Activated naive CD8-positive, alpha-beta T cell (primary cell): ENCODE results near the gene GABRE.
A peak's percentile ranks its signal among the peaks of the same experiment; 100 is the strongest.

ENCODE experiments used
- H3K27ac Mint-ChIP-seq: one replicate; pipeline ENCODE4 v1.8.0; 2021; ENCODE audit warnings: mixed read lengths
- H3K27me3 Mint-ChIP-seq: one replicate; pipeline ENCODE4 v1.8.0; 2021; ENCODE audit warnings: mixed read lengths
- H3K36me3 Mint-ChIP-seq: one replicate; pipeline ENCODE4 v1.8.0; 2021; ENCODE audit warnings: mixed read lengths
- H3K4me1 Mint-ChIP-seq: one replicate; pipeline ENCODE4 v1.8.0; 2021; ENCODE audit warnings: low read depth, mixed read lengths
- H3K4me3 Mint-ChIP-seq: one replicate; pipeline ENCODE4 v1.8.0; 2021; ENCODE audit warnings: mild to moderate bottlenecking, mixed read lengths
- H3K9me3 Mint-ChIP-seq: one replicate; pipeline ENCODE4 v1.8.0; 2021; ENCODE audit warnings: low read depth, mixed read lengths

The GABRE gene, protein sequence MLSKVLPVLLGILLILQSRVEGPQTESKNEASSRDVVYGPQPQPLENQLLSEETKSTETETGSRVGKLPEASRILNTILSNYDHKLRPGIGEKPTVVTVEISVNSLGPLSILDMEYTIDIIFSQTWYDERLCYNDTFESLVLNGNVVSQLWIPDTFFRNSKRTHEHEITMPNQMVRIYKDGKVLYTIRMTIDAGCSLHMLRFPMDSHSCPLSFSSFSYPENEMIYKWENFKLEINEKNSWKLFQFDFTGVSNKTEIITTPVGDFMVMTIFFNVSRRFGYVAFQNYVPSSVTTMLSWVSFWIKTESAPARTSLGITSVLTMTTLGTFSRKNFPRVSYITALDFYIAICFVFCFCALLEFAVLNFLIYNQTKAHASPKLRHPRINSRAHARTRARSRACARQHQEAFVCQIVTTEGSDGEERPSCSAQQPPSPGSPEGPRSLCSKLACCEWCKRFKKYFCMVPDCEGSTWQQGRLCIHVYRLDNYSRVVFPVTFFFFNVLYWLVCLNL

DNA sequence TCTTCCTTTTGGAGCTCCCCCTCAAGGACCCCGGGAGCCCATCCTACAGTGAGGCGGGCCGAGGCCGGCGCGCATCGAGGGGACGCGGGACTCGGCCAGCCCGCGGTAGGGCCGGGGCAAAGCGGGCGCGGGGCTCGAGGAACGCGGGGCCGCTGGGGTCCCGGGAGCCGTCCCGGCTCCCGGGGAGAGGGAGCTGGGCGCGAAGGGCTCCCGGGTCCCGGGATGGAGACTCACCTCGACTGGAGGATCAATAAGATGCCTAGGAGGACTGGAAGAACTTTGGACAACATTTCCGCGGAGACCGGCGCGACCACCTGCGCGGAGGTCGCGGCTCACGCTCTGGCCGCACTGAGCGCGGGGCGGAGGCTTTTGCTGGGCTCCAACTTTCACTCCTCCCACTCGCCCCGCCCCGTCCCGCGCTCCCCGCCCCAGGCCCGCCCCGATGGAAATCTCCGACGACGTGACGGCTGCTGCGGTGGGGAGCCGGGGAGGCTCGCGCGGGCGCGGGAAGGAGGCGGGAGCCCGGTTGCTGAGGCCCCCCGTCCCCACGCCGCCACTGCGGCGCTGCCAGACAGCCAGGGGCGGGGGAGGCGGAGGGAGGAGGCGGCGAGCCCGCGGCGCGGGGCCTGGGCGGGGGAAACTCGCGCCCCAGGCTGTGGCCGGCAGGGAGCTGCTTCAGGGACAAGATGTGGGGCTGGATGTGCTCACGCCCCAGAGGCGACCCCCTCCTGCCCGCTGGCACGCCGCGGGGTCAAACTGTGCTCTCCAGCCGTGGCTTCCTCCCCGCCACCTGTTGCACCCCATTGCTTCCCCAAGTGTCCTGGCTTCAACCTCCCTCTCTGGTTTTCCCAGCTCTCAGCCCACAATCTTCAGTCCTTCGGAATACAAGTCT, at the start of gene GABRE:
Gene GABRE (minus strand): TSS at position 341 of the 892 bp plus-strand sequence. CDS start 51 bp downstream, at position 290.
- H3K27me3 Mint-ChIP-seq: peaks cover 12% of the 10 kb centered on the region
- H3K4me1 Mint-ChIP-seq: no peaks in the 10 kb centered on the region
- H3K9me3 Mint-ChIP-seq: no peaks in the 10 kb centered on the region
- peak within 1 kb of the TSS; percentile 23 for H3K4me3 Mint-ChIP-seq
- H3K36me3 Mint-ChIP-seq: no peaks in the 10 kb centered on the region
- no peak within 1 kb of the TSS for H3K27ac Mint-ChIP-seq

DNA sequence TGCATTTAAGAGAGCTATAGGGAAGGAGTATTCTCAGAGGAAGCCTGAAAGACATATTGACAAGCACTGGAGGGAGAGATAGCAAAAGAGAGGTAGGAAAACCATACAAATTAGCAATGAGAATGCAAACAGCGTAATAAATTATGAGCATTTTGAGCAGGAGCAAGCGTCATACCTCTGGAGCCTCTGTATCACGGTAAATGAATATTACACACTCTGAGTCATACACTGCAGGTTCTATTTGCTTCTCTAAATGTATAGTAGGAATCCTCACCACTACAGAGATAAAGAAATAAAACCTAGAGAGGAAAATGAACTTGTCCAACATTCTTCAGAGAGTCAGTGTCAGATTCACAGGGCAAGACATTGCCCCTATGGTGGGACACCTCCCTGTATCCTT, 46.4 kb upstream of the GABRE start:
- Mint-ChIP-seq H3K9me3 (no peaks in the 10 kb centered on the region), H3K4me3 (no peak overlapping the region), H3K4me1 (no peaks in the 10 kb centered on the region), H3K27me3 (no peaks in the 10 kb centered on the region), H3K36me3 (no peaks in the 10 kb centered on the region), H3K27ac (no peak overlapping the region)

GRCh38 chrX:151999813-152000212, 25.3 kb upstream of the GABRE start:
- Mint-ChIP-seq H3K9me3 (no peaks in the 10 kb centered on the region), H3K4me3 (no peak overlapping the region), H3K4me1 (no peaks in the 10 kb centered on the region), H3K27ac (no peak overlapping the region), H3K27me3 (no peaks in the 10 kb centered on the region), H3K36me3 (no peaks in the 10 kb centered on the region)

DNA sequence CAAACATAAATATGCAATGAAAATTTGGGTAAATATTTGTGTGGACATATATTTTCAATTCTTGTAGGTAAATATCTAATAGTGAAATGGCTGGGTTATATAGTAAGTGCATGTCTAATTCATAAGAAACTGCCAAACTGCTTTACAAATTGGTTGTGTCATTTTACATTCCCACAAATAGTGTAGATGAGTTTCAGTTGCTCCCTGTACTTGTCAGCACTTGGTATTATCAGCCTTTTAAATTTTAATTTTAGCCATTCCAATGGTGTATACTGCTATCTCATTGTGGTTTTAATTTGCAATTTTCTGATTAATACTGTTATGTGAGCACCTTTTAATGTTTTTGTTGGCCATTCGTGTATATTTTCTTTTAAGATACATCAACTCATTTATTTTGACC, 23.1 kb upstream of the GABRE start:
- no peak overlapping the region for H3K27ac Mint-ChIP-seq
- H3K27me3 Mint-ChIP-seq: no peaks in the 10 kb centered on the region
- H3K9me3 Mint-ChIP-seq: no peaks in the 10 kb centered on the region
- no peaks in the 10 kb centered on the region for H3K4me1 Mint-ChIP-seq
- H3K4me3 Mint-ChIP-seq: no peak overlapping the region
- no peaks in the 10 kb centered on the region for H3K36me3 Mint-ChIP-seq

DNA sequence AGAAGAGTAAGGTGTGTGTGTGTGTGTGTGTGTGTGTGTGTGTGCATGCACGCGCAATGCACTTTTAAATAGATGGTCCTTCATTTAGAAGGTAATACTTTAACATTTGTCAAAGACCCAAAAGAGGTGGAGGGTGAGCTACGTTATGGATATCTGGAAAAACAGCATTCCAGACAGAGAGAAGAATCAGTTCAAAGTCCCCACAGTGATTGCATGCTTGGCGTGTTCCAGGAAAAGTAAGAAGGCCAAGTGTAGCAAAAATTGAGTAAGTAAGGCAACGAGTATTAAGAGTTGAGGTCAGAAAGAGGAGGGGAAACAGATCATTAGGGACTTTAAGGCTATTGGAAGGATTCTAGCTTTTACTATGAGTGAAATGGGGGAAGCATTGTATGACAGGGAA, 21.9 kb upstream of the GABRE start:
- Mint-ChIP-seq H3K4me3 (no peak overlapping the region), H3K4me1 (no peaks in the 10 kb centered on the region), H3K36me3 (no peaks in the 10 kb centered on the region), H3K27me3 (no peaks in the 10 kb centered on the region), H3K27ac (no peak overlapping the region), H3K9me3 (no peaks in the 10 kb centered on the region)

- Mint-ChIP-seq H3K4me1 (no peaks in the 10 kb centered on the region), H3K27me3 (no peaks in the 10 kb centered on the region), H3K36me3 (no peaks in the 10 kb centered on the region), H3K27ac (no peak overlapping the region), H3K9me3 (no peaks in the 10 kb centered on the region), H3K4me3 (no peak overlapping the region)
Measured at GRCh38 chrX:151994476-151994875, 20.0 kb upstream of the GABRE start.

GRCh38 chrX:151988706-151989299, 14.3 kb upstream of the GABRE start:
- H3K4me3 Mint-ChIP-seq: no peak overlapping the region

DNA sequence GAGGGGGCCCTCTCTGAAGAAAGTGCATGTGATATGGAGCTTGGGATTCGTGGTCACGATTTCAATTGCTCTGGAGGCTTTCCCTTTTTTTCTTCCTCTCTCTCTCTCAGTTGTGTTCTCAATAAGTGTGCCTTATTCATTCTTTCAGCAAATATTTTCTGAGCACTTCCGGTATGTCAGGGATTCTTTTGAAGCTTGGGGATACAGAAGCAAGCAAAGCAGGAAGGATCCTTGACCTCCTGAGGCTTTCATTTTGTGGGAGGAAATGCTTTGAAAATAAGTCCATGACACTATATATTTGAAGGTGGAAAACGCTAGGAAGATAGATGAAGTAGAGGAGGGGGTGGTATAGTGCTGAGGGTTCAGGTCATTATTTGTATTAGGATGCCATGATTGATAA, 12.6 kb upstream of the GABRE start:
- H3K27ac Mint-ChIP-seq: no peak overlapping the region
- no peaks in the 10 kb centered on the region for H3K27me3 Mint-ChIP-seq
- no peaks in the 10 kb centered on the region for H3K4me1 Mint-ChIP-seq
- no peak overlapping the region for H3K4me3 Mint-ChIP-seq
- no peaks in the 10 kb centered on the region for H3K9me3 Mint-ChIP-seq
- H3K36me3 Mint-ChIP-seq: no peaks in the 10 kb centered on the region

More at GRCh38 chrX:151988706-151989299, 14.3 kb upstream of the GABRE start:
- Mint-ChIP-seq H3K9me3 (no peaks in the 10 kb centered on the region), H3K27me3 (no peaks in the 10 kb centered on the region), H3K4me1 (no peaks in the 10 kb centered on the region), H3K27ac (no peak overlapping the region), H3K36me3 (no peaks in the 10 kb centered on the region)

GRCh38 chrX:151985955-151986354, 11.5 kb upstream of the GABRE start:
- H3K9me3 Mint-ChIP-seq: no peaks in the 10 kb centered on the region
- no peaks in the 10 kb centered on the region for H3K4me1 Mint-ChIP-seq
- H3K4me3 Mint-ChIP-seq: no peak overlapping the region
- no peak overlapping the region for H3K27ac Mint-ChIP-seq
- H3K27me3 Mint-ChIP-seq: no peaks in the 10 kb centered on the region
- H3K36me3 Mint-ChIP-seq: no peaks in the 10 kb centered on the region

- no peaks in the 10 kb centered on the region for H3K36me3 Mint-ChIP-seq
- H3K27ac Mint-ChIP-seq: no peak overlapping the region
- H3K9me3 Mint-ChIP-seq: no peaks in the 10 kb centered on the region
- no peaks in the 10 kb centered on the region for H3K27me3 Mint-ChIP-seq
- no peak overlapping the region for H3K4me3 Mint-ChIP-seq
- H3K4me1 Mint-ChIP-seq: no peaks in the 10 kb centered on the region
Measured at GRCh38 chrX:151985531-151985930, 11.1 kb upstream of the GABRE start.

DNA sequence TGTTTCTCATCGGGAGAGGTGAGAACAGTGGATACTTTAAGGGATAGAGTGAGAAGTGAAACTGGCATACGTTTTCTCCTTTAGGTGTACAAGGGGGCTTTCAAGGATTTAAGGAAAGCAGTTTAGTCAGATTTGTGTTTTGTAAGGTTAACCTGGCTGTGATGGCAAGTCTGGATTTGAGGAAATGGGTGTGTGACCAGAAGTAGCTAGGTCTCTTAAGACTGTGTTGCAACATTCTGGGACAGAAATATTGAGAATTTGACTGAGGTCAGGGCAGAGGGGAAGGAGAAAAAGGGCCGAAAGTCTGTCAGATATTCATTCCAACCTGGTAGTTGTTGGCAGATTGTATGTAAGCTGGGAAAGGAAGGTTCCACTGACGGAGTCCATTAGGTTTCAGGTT, 10.4 kb upstream of the GABRE start:
- no peaks in the 10 kb centered on the region for H3K36me3 Mint-ChIP-seq
- H3K27me3 Mint-ChIP-seq: no peaks in the 10 kb centered on the region
- no peak overlapping the region for H3K27ac Mint-ChIP-seq
- no peaks in the 10 kb centered on the region for H3K4me1 Mint-ChIP-seq
- no peaks in the 10 kb centered on the region for H3K9me3 Mint-ChIP-seq
- H3K4me3 Mint-ChIP-seq: no peak overlapping the region

DNA sequence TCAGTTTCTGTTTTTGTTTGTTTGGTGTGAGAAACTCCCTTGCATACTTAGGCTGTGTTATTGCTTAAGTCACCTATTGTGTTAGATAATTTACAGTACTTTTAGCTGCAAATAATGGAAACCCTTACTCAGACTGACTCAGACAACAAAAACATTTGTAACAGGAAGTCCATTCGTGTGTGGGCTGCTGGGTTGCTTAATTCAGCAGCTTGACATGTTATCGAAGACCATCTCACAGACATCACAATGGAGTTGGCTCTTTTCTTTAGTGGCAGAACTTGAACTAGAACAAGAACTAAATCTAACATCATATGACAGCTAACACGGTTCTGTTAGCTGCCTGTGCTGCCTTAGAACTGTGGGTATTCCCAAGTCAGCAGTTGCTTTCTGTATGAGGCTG, 9.9 kb upstream of the GABRE start:
- Mint-ChIP-seq H3K27me3 (no peaks in the 10 kb centered on the region), H3K4me1 (no peaks in the 10 kb centered on the region), H3K36me3 (no peaks in the 10 kb centered on the region), H3K4me3 (no peak overlapping the region), H3K9me3 (no peaks in the 10 kb centered on the region), H3K27ac (no peak overlapping the region)

- H3K4me3 Mint-ChIP-seq: no peak overlapping the region
- no peak overlapping the region for H3K27ac Mint-ChIP-seq
Measured at GRCh38 chrX:151983186-151983585, 8.7 kb upstream of the GABRE start.

DNA sequence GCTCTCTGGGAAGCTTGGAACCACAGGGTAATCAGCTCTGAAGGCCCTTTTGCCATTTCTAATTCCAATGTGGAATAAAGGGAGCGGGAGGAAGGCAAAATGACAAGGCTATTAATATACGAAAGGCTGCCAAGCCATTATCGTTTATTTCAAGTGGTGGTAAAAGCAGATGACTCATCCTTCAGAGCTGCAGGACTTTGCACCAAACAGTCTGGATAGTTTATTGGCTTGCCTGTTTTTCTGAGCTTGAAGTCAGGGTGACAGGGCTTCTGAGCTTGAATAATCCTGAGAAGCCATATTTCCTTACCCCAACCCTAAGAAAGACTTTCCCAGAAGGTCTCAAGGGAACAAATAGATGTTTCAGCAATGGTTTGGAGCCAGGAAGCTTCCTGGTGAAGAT, 7.7 kb upstream of the GABRE start:
- no peak overlapping the region for H3K27ac Mint-ChIP-seq
- no peaks in the 10 kb centered on the region for H3K9me3 Mint-ChIP-seq
- H3K27me3 Mint-ChIP-seq: no peaks in the 10 kb centered on the region
- no peaks in the 10 kb centered on the region for H3K4me1 Mint-ChIP-seq
- H3K4me3 Mint-ChIP-seq: no peak overlapping the region
- H3K36me3 Mint-ChIP-seq: no peaks in the 10 kb centered on the region

More at GRCh38 chrX:151983186-151983585, 8.7 kb upstream of the GABRE start:
- H3K4me1 Mint-ChIP-seq: no peaks in the 10 kb centered on the region
- H3K27me3 Mint-ChIP-seq: no peaks in the 10 kb centered on the region
- H3K9me3 Mint-ChIP-seq: no peaks in the 10 kb centered on the region
- H3K36me3 Mint-ChIP-seq: no peaks in the 10 kb centered on the region

- H3K4me3 Mint-ChIP-seq: no peak overlapping the region
Measured at GRCh38 chrX:151981129-151981528, 6.7 kb upstream of the GABRE start.

More at GRCh38 chrX:151981129-151981528, 6.7 kb upstream of the GABRE start:
- H3K9me3 Mint-ChIP-seq: no peaks in the 10 kb centered on the region
- H3K27me3 Mint-ChIP-seq: peaks cover 3% of the 10 kb centered on the region
- H3K4me1 Mint-ChIP-seq: no peaks in the 10 kb centered on the region
- H3K27ac Mint-ChIP-seq: no peak overlapping the region
- no peaks in the 10 kb centered on the region for H3K36me3 Mint-ChIP-seq
